ENCODE results near the gene C9orf152. TPM values are rescaled to one million over a fixed set of nuclear protein-coding genes. Genes with fewer than 3 reads are reported as not detected.
"Not testable (repeated sequence)": the region's sequence is repeated elsewhere in the genome, so short reads cannot be mapped to it uniquely, and the experiment has no call there.

The C9orf152 gene
- total and polyA plus RNA-seq, 9 of the 15 experiments (the other 6 are each of a cell fraction or from before 2014, with no cell fraction given) = not detected

DNA sequence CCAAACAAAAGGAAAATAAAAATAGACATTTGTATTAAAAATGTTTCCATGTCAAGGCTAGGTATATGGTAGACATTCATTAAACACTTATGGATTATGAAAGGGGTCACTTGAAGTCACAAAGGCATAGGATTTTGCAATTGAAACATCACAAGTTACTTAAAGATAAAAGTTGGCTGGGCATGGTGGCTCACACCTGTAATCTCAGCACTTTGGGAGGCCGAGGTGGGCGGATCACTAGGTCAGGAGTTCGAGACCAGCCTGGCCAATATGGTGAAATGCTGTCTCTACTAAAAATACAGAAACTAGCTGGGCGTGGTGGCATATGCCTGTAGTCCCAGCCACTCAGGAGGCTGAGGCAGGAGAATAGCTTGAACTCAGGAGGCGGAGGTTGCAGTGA, 43.8 kb upstream of the C9orf152 start:
- BruUV-seq (replicated peaks); intact Hi-C loops (cut with micrococcal nuclease); DNase-seq (ENCODE audit: extremely low read depth in 1 of 4, low spot score in 3 of 4); H3K4me3 ChIP-seq; H3K4me2 ChIP-seq (ENCODE audit: insufficient read depth, low read length); H3K27ac ChIP-seq (ENCODE audit: extremely low read depth, low read depth, low read length); H3K27me3 ChIP-seq (ENCODE audit: control insufficient read depth in 2 of 2, insufficient read depth in 2 of 2, low read length in 2 of 2); ATAC-seq; H3K9ac ChIP-seq (ENCODE audit: insufficient read depth in 1 of 2, low read depth in 2 of 2, low read length in 2 of 2); CTCF ChIA-PET (ENCODE audit: low intra/inter-chr PET ratio); H3K9me1 ChIP-seq (ENCODE audit: control insufficient read depth, insufficient read depth, low read length); in situ Hi-C loops (cut with MboI); FAIRE-seq; H2AFZ ChIP-seq (ENCODE audit: low read depth, low read length); H3K9me3 ChIP-seq (replicated peaks; ENCODE audit: control insufficient read depth, insufficient read depth, low read depth, low read length): not testable (repeated sequence)
- peak; percentile 43 for TF ChIP-seq EGR1 (conservative IDR thresholded peaks at IDR 0.05)
- 90% methylated on average over 5 of the region's 5 CpGs for WGBS (ENCODE audit: insufficient coverage, low coverage, missing lambda C conversion rate)
- H3K4me1 ChIP-seq (replicated peaks in 1 of 2; ENCODE audit: control insufficient read depth in 2 of 2, insufficient read depth in 2 of 2, low read length in 2 of 2) = peaks cover 11 to 14% of the 10 kb centered on the region in 2 experiments; a peak in 3 of 5 replicates
- H3K79me2 ChIP-seq (ENCODE audit: control insufficient read depth, insufficient read depth, low read length) = peaks cover 87% of the 10 kb centered on the region
- POLR2A ChIA-PET = interaction anchor here (0.6 to 1.2 kb wide), 3 partner anchors 9 to 159 kb away, joined by 3 to 5 read pairs (median 3); no protein-coding TSS in a partner anchor
- peaks cover 51% of the 10 kb centered on the region for H4K20me1 ChIP-seq (replicated peaks; ENCODE audit: control insufficient read depth, insufficient read depth, low read length)
- peaks cover 65% of the 10 kb centered on the region for H3K36me3 ChIP-seq (ENCODE audit: control insufficient read depth, insufficient read depth, low read length)

DNA sequence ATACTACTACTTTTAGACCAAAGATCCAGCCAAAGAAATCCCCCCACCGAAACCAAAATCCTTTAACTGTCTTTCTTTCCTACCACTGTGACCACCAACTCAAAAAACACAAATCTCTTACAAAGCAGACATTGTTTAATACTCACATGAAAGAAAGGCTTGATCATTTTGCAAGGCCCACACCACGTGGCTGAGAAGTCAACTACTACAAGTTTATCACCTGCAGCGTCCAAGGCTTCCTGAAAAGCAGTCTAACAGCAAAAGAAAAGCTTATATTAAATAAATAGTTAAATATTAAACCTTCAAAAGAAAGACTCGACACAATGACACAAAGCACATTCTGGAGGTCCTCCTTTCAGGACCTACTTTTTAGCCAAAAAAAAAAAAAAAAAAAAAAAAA, 43.3 kb upstream of the C9orf152 start:
- Histone ChIP-seq H3K9me1 (ENCODE audit: control insufficient read depth, insufficient read depth, low read length) (peaks cover 5% of the 10 kb centered on the region), H3K9ac (ENCODE audit: insufficient read depth in 1 of 2, low read depth in 2 of 2, low read length in 2 of 2) (no peak overlapping the region; a peak in 1 of 4 replicates), H3K27me3 (ENCODE audit: control insufficient read depth in 2 of 2, insufficient read depth in 2 of 2, low read length in 2 of 2) (no peaks in the 10 kb centered on the region), H3K4me2 (ENCODE audit: insufficient read depth, low read length) (no peak overlapping the region), H2AFZ (ENCODE audit: low read depth, low read length) (no peak overlapping the region), H3K4me1 (replicated peaks in 1 of 2; ENCODE audit: control insufficient read depth in 2 of 2, insufficient read depth in 2 of 2, low read length in 2 of 2) (peaks cover 7 to 14% of the 10 kb centered on the region in 2 experiments; a peak in 3 of 5 replicates), H4K20me1 (replicated peaks; ENCODE audit: control insufficient read depth, insufficient read depth, low read length) (peaks cover 51% of the 10 kb centered on the region), H3K36me3 (ENCODE audit: control insufficient read depth, insufficient read depth, low read length) (peaks cover 70% of the 10 kb centered on the region), H3K9me3 (replicated peaks; ENCODE audit: control insufficient read depth, insufficient read depth, low read depth, low read length) (no peaks in the 10 kb centered on the region), H3K27ac (ENCODE audit: extremely low read depth, low read depth, low read length) (peak overlapping the region; percentile 34; the same call in 1 of the 3 replicates), H3K4me3 (no peak overlapping the region), H3K79me2 (ENCODE audit: control insufficient read depth, insufficient read depth, low read length) (peaks cover 89% of the 10 kb centered on the region)
- in situ Hi-C loops (cut with MboI) = no loop called here
- ATAC-seq = no peak
- intact Hi-C loops (cut with micrococcal nuclease) = no loop called here
- BruUV-seq (replicated peaks) = no TSS peak
- CTCF ChIA-PET (ENCODE audit: low intra/inter-chr PET ratio) = no interaction called here
- FAIRE-seq = no peak
- DNase-seq (ENCODE audit: extremely low read depth in 1 of 4, low spot score in 3 of 4) = no peak
- 72% methylated on average over 4 of the region's 4 CpGs for WGBS (ENCODE audit: insufficient coverage, low coverage, missing lambda C conversion rate)
- POLR2A ChIA-PET = interaction anchor here (1.1 kb wide), 1 partner anchor 9 kb away, joined by 5 read pairs; no protein-coding TSS in a partner anchor
- TF ChIP-seq, protein P1, sequence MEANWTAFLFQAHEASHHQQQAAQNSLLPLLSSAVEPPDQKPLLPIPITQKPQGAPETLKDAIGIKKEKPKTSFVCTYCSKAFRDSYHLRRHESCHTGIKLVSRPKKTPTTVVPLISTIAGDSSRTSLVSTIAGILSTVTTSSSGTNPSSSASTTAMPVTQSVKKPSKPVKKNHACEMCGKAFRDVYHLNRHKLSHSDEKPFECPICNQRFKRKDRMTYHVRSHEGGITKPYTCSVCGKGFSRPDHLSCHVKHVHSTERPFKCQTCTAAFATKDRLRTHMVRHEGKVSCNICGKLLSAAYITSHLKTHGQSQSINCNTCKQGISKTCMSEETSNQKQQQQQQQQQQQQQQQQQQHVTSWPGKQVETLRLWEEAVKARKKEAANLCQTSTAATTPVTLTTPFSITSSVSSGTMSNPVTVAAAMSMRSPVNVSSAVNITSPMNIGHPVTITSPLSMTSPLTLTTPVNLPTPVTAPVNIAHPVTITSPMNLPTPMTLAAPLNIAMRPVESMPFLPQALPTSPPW (CRISPR knock-in tag; IDR thresholded peaks at IDR 0.05) = no peak
- TF ChIP-seq BRD4 (IDR thresholded peaks at IDR 0.05) (no peak), FOS (IDR thresholded peaks at IDR 0.05; ENCODE audit: extremely low read depth, insufficient read length) (no peak), YY1 (IDR thresholded peaks at IDR 0.05; ENCODE audit: borderline replicate concordance in 1 of 3, control insufficient read depth in 1 of 3, extremely low read depth in 1 of 3, insufficient read depth in 3 of 3, insufficient read length in 1 of 3, insufficient replicate concordance in 2 of 3, low read depth in 1 of 3, low read length in 2 of 3) (no peak), KLF16 (IDR thresholded peaks at IDR 0.05) (no peak), CHCHD3 (CRISPR knock-in tag; IDR thresholded peaks at IDR 0.05) (no peak), HDAC3 (IDR thresholded peaks at IDR 0.05; ENCODE audit: borderline replicate concordance, partially characterized antibody) (no peak), EGR1 (conservative IDR thresholded peaks at IDR 0.05) (no peak), SUPT5H (IDR thresholded peaks at IDR 0.05) (no peak), MIER1 (IDR thresholded peaks at IDR 0.05; ENCODE audit: low read depth) (no peak), ZKSCAN3 (CRISPR knock-in tag; IDR thresholded peaks at IDR 0.05) (no peak)
- TF ChIP-seq, protein P2, sequence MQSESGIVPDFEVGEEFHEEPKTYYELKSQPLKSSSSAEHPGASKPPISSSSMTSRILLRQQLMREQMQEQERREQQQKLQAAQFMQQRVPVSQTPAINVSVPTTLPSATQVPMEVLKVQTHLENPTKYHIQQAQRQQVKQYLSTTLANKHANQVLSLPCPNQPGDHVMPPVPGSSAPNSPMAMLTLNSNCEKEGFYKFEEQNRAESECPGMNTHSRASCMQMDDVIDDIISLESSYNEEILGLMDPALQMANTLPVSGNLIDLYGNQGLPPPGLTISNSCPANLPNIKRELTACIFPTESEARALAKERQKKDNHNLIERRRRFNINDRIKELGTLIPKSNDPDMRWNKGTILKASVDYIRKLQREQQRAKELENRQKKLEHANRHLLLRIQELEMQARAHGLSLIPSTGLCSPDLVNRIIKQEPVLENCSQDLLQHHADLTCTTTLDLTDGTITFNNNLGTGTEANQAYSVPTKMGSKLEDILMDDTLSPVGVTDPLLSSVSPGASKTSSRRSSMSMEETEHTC (IDR thresholded peaks at IDR 0.05) = no peak
- TF ChIP-seq, protein P3, sequence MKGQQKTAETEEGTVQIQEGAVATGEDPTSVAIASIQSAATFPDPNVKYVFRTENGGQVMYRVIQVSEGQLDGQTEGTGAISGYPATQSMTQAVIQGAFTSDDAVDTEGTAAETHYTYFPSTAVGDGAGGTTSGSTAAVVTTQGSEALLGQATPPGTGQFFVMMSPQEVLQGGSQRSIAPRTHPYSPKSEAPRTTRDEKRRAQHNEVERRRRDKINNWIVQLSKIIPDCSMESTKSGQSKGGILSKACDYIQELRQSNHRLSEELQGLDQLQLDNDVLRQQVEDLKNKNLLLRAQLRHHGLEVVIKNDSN (CRISPR knock-in tag; IDR thresholded peaks at IDR 0.05) = no peak

Data from K562 (cell line).